Trophoblast cell (in vitro differentiated cells and primary cell): Measurements from ENCODE around the gene XYLT1.

ENCODE experiments used
- DNase-seq, 2 donors: peaks; one replicate each; pipeline ENCODE4 v3.0.0-alpha.2; 2016
- H2AFZ ChIP-seq: 2 replicates; pipeline ENCODE4 v1.6.1; 2013; ENCODE audit warnings: low read length, moderate library complexity, mild to moderate bottlenecking; ENCODE audit not compliant: insufficient read depth, poor library complexity
- H2AK5ac ChIP-seq: 2 replicates; pipeline ENCODE4 v1.6.1; 2013; ENCODE audit warnings: mild to moderate bottlenecking, low read length
- H2BK120ac ChIP-seq: 2 replicates; pipeline ENCODE4 v1.6.1; 2013; ENCODE audit warnings: low read length, mild to moderate bottlenecking, moderate library complexity; ENCODE audit not compliant: insufficient read depth, poor library complexity
- H2BK12ac ChIP-seq: 2 replicates; pipeline ENCODE4 v1.6.1; 2013; ENCODE audit warnings: mild to moderate bottlenecking, low read length, moderate library complexity
- H2BK5ac ChIP-seq: 2 replicates; pipeline ENCODE4 v1.6.1; 2013; ENCODE audit warnings: low read length, low read depth, moderate library complexity, mild to moderate bottlenecking; ENCODE audit not compliant: poor library complexity
- H3K14ac ChIP-seq: 2 replicates; pipeline ENCODE4 v1.6.1; 2013; ENCODE audit warnings: mild to moderate bottlenecking, low read length
- H3K18ac ChIP-seq: 2 replicates; pipeline ENCODE4 v1.6.1; 2013; ENCODE audit warnings: mild to moderate bottlenecking, low read length
- H3K23ac ChIP-seq: 2 replicates; pipeline ENCODE4 v1.6.1; 2013; ENCODE audit warnings: low read length
- H3K27ac ChIP-seq: 2 replicates; pipeline ENCODE4 v1.5.1; 2013; ENCODE audit warnings: low read depth, mild to moderate bottlenecking, inconsistent platforms, low read length, moderate library complexity
- H3K27me3 ChIP-seq: 2 replicates; pipeline ENCODE4 v1.6.1; 2013; ENCODE audit warnings: inconsistent platforms, mild to moderate bottlenecking, low read length, moderate library complexity; ENCODE audit not compliant: insufficient read depth
- H3K36me3 ChIP-seq, 2 experiments: 1 replicate in 1 of 2; 2 replicates in 1 of 2; pipeline ENCODE4 v1.6.1; 2013; ENCODE audit warnings: low read length in 2 of 2, mild to moderate bottlenecking in 2 of 2, moderate library complexity in 1 of 2; ENCODE audit not compliant: insufficient read depth in 2 of 2, control insufficient read depth in 1 of 2
- H3K4ac ChIP-seq: 2 replicates; pipeline ENCODE4 v1.6.1; 2013; ENCODE audit warnings: low read depth, mild to moderate bottlenecking, low read length, moderate library complexity
- H3K4me1 ChIP-seq, 2 experiments: 1 replicate in 1 of 2; 2 replicates in 1 of 2; pipeline ENCODE4 v1.6.1; 2013; ENCODE audit warnings: low read length in 2 of 2, mild to moderate bottlenecking in 2 of 2, moderate library complexity in 1 of 2; ENCODE audit not compliant: insufficient read depth in 2 of 2, control insufficient read depth in 1 of 2
- H3K4me2 ChIP-seq: 2 replicates; pipeline ENCODE4 v1.6.1; 2013; ENCODE audit warnings: inconsistent platforms, mild to moderate bottlenecking, low read length, moderate library complexity
- H3K4me3 ChIP-seq: 2 replicates; pipeline ENCODE4 v1.5.1; 2013; ENCODE audit warnings: mild to moderate bottlenecking, low read depth, low read length, inconsistent platforms
- H3K79me1 ChIP-seq: one replicate; pipeline ENCODE4 v1.6.1; 2013; ENCODE audit warnings: low read length
- H3K79me2 ChIP-seq: 2 replicates; pipeline ENCODE4 v1.6.1; 2013; ENCODE audit warnings: low read length, mild to moderate bottlenecking; ENCODE audit not compliant: control insufficient read depth, insufficient read depth, poor library complexity
- H3K9ac ChIP-seq: 2 replicates; pipeline ENCODE4 v1.6.1; 2013; ENCODE audit warnings: mild to moderate bottlenecking, low read length
- H3K9me3 ChIP-seq: 2 replicates; pipeline ENCODE4 v1.6.1; 2013; ENCODE audit warnings: low read depth, mild to moderate bottlenecking, control low read depth, inconsistent platforms, low read length; ENCODE audit not compliant: insufficient read depth
- H4K12ac ChIP-seq: 2 replicates; pipeline ENCODE4 v1.6.1; 2013; ENCODE audit warnings: low read depth, mild to moderate bottlenecking, low read length, moderate library complexity
- H4K8ac ChIP-seq: 2 replicates; pipeline ENCODE4 v1.6.1; 2013; ENCODE audit warnings: low read depth, mild to moderate bottlenecking, low read length, moderate library complexity
- H4K91ac ChIP-seq: one replicate; pipeline ENCODE4 v1.6.1; 2013; ENCODE audit warnings: low read depth, mild to moderate bottlenecking, low read length, moderate library complexity
- WGBS: extraction: QIAGEN DNeasy Blood & Tissue Kit; methylation state at CpG from one replicate; pipeline ENCODE4 v1.1.7; 2013; ENCODE audit warnings: missing lambda C conversion rate; ENCODE audit not compliant: insufficient read length, insufficient coverage; ENCODE audit errors: extremely low coverage; 5-methylcytosine and 5-hydroxymethylcytosine counted together

XYLT1 gene

GRCh38 chr16:17392127-17392856 is 78.5 kb downstream of the XYLT1 start:
- WGBS: no CpG with 5 or more reads among the region's 8 CpGs
- Histone ChIP-seq H4K12ac (no peak overlapping the region), H3K36me3 (no peaks in the 10 kb centered on the region), H3K27ac (no peak overlapping the region), H2BK5ac (no peak overlapping the region), H3K9me3 (no peaks in the 10 kb centered on the region), H4K8ac (no peak overlapping the region), H3K23ac (no peak overlapping the region), H2BK120ac (no peak overlapping the region), H2AFZ (no peak overlapping the region), H3K79me2 (no peaks in the 10 kb centered on the region), H3K4me2 (no peak overlapping the region), H2BK12ac (no peak overlapping the region), H3K9ac (no peak overlapping the region), H3K79me1 (peaks cover 2% of the 10 kb centered on the region), H3K27me3 (no peaks in the 10 kb centered on the region), H3K4me1 (peaks cover 14 to 18% of the 10 kb centered on the region in 2 experiments), H3K4ac (no peak overlapping the region), H3K4me3 (no peak overlapping the region), H2AK5ac (no peak overlapping the region), H3K18ac (no peak overlapping the region), H4K91ac (no peak overlapping the region), H3K14ac (no peak overlapping the region)
- DNase-seq: no peak

DNA sequence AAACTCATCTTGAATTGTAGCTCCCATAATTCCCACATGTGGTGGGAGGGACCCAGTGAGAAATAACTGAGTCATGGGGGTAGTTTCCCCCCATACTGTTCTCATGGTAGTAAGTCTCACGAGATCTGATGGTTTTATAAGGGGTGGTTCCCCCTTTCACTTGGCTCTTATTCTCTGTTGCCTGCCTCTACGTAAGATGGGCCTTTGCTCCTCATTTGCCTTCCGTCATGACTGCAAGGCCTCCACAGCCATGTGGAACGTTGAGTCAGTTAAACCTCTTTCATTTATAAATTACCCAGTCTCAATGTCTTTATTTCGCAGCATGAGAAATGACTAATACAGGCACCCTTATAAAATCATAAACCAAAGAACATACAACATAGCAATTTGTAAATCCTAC is 79.0 kb downstream of the XYLT1 start:
- Histone ChIP-seq H3K4ac (no peak overlapping the region), H3K27me3 (no peaks in the 10 kb centered on the region), H2AFZ (no peak overlapping the region), H3K18ac (no peak overlapping the region), H3K79me1 (peaks cover 2% of the 10 kb centered on the region), H3K79me2 (no peaks in the 10 kb centered on the region), H2BK120ac (no peak overlapping the region), H2BK5ac (no peak overlapping the region), H2AK5ac (no peak overlapping the region), H3K4me3 (no peak overlapping the region), H4K8ac (no peak overlapping the region), H4K12ac (no peak overlapping the region), H2BK12ac (no peak overlapping the region), H3K9me3 (no peaks in the 10 kb centered on the region), H3K4me1 (peaks cover 13 to 18% of the 10 kb centered on the region in 2 experiments), H3K36me3 (no peaks in the 10 kb centered on the region), H3K27ac (no peak overlapping the region), H3K23ac (no peak overlapping the region), H4K91ac (no peak overlapping the region), H3K4me2 (no peak overlapping the region), H3K14ac (no peak overlapping the region), H3K9ac (no peak overlapping the region)
- WGBS: no CpG with 5 or more reads among the region's 5 CpGs
- DNase-seq: no peak

DNA sequence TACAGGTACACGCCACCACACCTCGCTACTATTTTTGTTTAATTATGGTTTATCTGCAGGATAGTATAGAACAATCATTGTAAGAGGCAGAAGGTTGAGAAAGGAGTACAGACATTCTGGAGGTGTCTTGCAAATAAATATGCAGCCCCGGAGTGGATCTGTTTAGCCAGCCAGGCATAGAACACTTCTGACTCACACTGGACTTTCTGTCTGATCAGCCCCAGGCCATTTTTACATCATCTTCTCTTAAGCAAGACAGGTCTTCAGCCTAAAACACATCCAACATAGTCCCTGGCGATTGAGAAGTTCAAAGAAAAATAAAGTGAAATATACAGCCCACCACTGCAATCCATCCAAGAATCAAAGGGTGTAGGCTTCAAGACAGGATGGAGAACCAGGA is 81.4 kb downstream of the XYLT1 start:
- H3K14ac ChIP-seq: no peak overlapping the region
- no peak overlapping the region for H2BK12ac ChIP-seq
- H3K4me2 ChIP-seq: peak overlapping the region; percentile 25
- H3K18ac ChIP-seq: no peak overlapping the region
- peak overlapping the region; percentile 55 for H3K27ac ChIP-seq
- WGBS: no CpG with 5 or more reads among the region's 4 CpGs
- peak; percentile 81 to 94 for DNase-seq
- H2BK5ac ChIP-seq: no peak overlapping the region
- no peak overlapping the region for H2AFZ ChIP-seq
- H2AK5ac ChIP-seq: no peak overlapping the region
- no peaks in the 10 kb centered on the region for H3K27me3 ChIP-seq
- H3K4me1 ChIP-seq: peaks cover 13 to 18% of the 10 kb centered on the region in 2 experiments
- H3K36me3 ChIP-seq: no peaks in the 10 kb centered on the region
- H3K9ac ChIP-seq: no peak overlapping the region
- no peak overlapping the region for H2BK120ac ChIP-seq
- H3K9me3 ChIP-seq: no peaks in the 10 kb centered on the region
- H3K79me1 ChIP-seq: peaks cover 2% of the 10 kb centered on the region
- H3K4ac ChIP-seq: no peak overlapping the region
- H3K4me3 ChIP-seq: no peak overlapping the region
- no peak overlapping the region for H3K23ac ChIP-seq
- no peaks in the 10 kb centered on the region for H3K79me2 ChIP-seq
- no peak overlapping the region for H4K8ac ChIP-seq
- no peak overlapping the region for H4K12ac ChIP-seq
- no peak overlapping the region for H4K91ac ChIP-seq

DNA sequence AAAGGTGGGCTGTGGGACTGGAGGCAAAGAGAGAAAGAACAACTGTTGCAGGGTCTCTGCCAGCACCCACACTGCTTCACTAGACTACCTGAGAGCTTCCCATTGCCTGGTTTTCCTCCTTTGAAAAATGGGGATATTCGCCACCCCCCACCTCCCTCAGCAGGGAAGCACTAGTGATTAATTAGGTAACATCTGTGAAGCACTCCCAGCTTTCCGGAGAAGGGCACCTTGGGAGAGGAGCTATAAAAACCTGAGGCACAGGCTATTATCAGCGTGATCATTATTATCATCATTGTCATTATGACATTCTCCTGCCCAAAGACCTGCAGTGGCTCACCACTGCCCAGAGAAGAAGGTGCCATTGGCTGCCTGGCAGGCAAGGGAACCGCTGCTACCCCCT is 83.5 kb downstream of the XYLT1 start:
- Histone ChIP-seq H3K27ac (no peak overlapping the region), H3K4me3 (no peak overlapping the region), H3K14ac (no peak overlapping the region), H2BK5ac (no peak overlapping the region), H3K79me1 (peaks cover 2% of the 10 kb centered on the region), H4K12ac (no peak overlapping the region), H3K18ac (no peak overlapping the region), H2AK5ac (no peak overlapping the region), H3K27me3 (no peaks in the 10 kb centered on the region), H3K23ac (no peak overlapping the region), H2BK120ac (no peak overlapping the region), H3K4me2 (no peak overlapping the region), H3K79me2 (no peaks in the 10 kb centered on the region), H3K36me3 (no peaks in the 10 kb centered on the region), H2BK12ac (no peak overlapping the region), H3K4me1 (peaks cover 15 to 22% of the 10 kb centered on the region in 2 experiments), H2AFZ (no peak overlapping the region), H3K4ac (no peak overlapping the region), H3K9ac (no peak overlapping the region), H4K8ac (no peak overlapping the region), H4K91ac (no peak overlapping the region), H3K9me3 (no peaks in the 10 kb centered on the region)
- no peak for DNase-seq
- WGBS: no CpG with 5 or more reads among the region's 4 CpGs
